ENCODE measurements around the gene LRRC47. TPM values are rescaled to one million over a fixed set of nuclear protein-coding genes. Genes with fewer than 3 reads are reported as not detected.
A peak's percentile ranks its signal among the peaks of the same experiment; 100 is the strongest.

The LRRC47 gene
- total and polyA plus RNA-seq, 8 donors = 34.2 to 66.4 (median 51.8) TPM

DNA sequence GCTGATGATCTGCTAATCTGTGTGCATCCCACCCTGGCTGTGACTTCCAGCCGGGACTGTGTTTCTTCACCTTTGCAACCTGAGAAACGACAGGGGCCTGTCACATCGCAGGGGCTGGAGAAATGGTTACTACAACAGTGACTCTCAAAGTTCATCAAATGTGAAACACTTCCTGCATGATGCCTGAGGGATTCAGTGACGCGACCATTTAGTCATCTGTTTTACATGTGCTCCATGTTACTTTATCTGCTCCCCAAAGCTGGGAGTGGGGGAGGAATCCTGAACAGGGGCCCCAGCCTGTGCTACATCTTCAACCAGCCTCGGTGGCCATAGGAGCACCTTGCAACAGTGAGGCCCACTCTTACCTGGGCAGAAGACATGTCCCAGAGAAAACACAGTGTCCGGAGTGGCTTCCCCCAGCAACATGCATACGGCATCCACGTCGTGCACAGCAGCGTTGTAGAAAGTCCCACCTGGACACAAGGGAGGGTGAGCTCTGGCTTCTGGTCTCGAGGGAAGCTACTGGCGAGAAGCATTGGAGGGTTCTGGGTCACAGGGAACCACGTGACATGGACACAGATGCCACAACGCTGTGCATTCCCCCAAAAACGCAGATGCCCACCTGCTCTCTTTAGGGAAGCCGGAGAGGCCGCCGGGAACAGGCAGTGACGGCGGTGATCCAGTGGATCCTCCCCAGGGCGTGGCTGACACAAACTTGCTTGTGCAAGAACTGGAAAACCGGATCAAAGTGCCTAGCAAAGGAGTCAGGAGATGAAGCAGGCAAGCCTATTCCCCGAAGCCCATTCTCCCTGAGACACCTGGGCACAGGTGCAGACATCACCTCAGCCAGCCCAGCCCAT is 53.6 kb downstream of the LRRC47 start:
- no peak for TF ChIP-seq CTCF (IDR thresholded peaks at IDR 0.05)
- intact Hi-C loops (cut with DNase I) = no loop called here
- H3K27me3 ChIP-seq = peaks cover 0 to 5% of the 10 kb centered on the region in 2 donors
- peaks cover 4 to 28% of the 10 kb centered on the region in 2 donors for H3K4me1 ChIP-seq
- peak in 1 of 4 donors; percentile 41 for DNase-seq
- H3K4me3 ChIP-seq = no peak overlapping the region
- no peaks in the 10 kb centered on the region for H3K9me3 ChIP-seq
- peaks cover 0 to 38% of the 10 kb centered on the region in 2 donors for H3K36me3 ChIP-seq
- no peak overlapping the region for H3K27ac ChIP-seq
- ATAC-seq = no peak

GRCh38 chr1:3741566-3742438 is 54.5 kb downstream of the LRRC47 start:
- intact Hi-C loops (cut with DNase I) = no loop called here
- no peaks in the 10 kb centered on the region for H3K9me3 ChIP-seq
- peaks cover 0 to 2% of the 10 kb centered on the region in 2 donors for H3K27me3 ChIP-seq
- peak in 1 of 4 donors; percentile 71 for DNase-seq
- ATAC-seq = no peak
- TF ChIP-seq CTCF (IDR thresholded peaks at IDR 0.05) = no peak
- no peak overlapping the region for H3K27ac ChIP-seq
- peaks cover 0 to 47% of the 10 kb centered on the region in 2 donors for H3K36me3 ChIP-seq
- no peak overlapping the region for H3K4me3 ChIP-seq
- H3K4me1 ChIP-seq = peaks cover 0 to 19% of the 10 kb centered on the region in 2 donors

DNA sequence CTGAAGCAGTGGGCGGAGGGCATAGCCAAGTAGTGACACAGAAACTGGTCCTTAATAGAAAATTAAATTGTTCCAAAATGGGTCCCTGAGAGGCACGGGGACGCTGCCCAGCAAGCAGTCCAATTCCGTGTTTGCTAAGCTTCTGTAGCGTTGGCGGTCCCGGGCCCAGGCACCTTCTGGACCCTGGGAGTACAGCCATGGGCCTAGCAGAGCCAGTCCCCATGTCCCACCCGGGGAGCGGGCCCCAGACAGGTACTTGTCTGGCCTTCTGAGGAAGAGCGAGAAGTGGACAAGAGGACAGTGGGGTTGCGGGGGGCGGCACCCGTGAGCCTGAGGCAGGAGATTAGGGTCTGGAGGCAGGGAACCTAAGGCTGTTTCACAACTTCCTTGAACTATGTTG is 55.5 kb downstream of the LRRC47 start:
- no peak for TF ChIP-seq CTCF (IDR thresholded peaks at IDR 0.05)
- Histone ChIP-seq H3K27me3 (no peaks in the 10 kb centered on the region), H3K27ac (no peak overlapping the region), H3K9me3 (no peaks in the 10 kb centered on the region), H3K36me3 (peaks cover 0 to 57% of the 10 kb centered on the region in 2 donors), H3K4me1 (peaks cover 0 to 9% of the 10 kb centered on the region in 2 donors), H3K4me3 (no peak overlapping the region)
- DNase-seq (peak in 1 of 4 donors; percentile 61), ATAC-seq (no peak)
- intact Hi-C loops (cut with DNase I) = no loop called here

GRCh38 chr1:3740042-3740441 is 56.3 kb downstream of the LRRC47 start:
- intact Hi-C loops (cut with DNase I) = no loop called here
- no peak for TF ChIP-seq CTCF (IDR thresholded peaks at IDR 0.05)
- no peaks in the 10 kb centered on the region for H3K27me3 ChIP-seq
- H3K4me3 ChIP-seq = no peak overlapping the region
- ATAC-seq = no peak
- DNase-seq = peak in 1 of 4 donors; percentile 49
- peaks cover 0 to 63% of the 10 kb centered on the region in 2 donors for H3K36me3 ChIP-seq
- H3K27ac ChIP-seq = no peak overlapping the region
- peaks cover 0 to 4% of the 10 kb centered on the region in 2 donors for H3K4me1 ChIP-seq
- no peaks in the 10 kb centered on the region for H3K9me3 ChIP-seq

DNA sequence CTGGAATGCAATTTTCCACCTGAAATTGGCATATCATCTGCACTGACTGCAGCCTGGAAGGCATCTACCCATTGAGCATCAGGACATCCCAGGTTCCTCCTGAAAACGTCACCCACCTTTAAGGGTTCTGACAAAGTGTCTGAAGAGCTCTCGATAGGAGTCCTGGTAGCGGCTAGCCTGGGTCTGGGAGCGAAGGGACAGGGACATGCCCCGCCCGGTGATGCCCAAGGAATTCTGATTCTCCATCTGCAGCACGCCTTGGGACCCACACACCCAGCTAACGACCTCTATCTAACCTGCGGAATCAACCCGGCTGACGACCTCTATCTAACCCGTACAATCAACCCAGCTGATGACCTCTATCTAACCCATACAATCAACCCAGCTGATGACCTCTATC is 57.4 kb downstream of the LRRC47 start:
- Histone ChIP-seq H3K9me3 (no peaks in the 10 kb centered on the region), H3K27me3 (no peaks in the 10 kb centered on the region), H3K4me1 (no peaks in the 10 kb centered on the region), H3K4me3 (no peak overlapping the region), H3K36me3 (peaks cover 0 to 69% of the 10 kb centered on the region in 2 donors), H3K27ac (no peak overlapping the region)
- ATAC-seq (no peak), DNase-seq (peak in 1 of 4 donors; percentile 46)
- TF ChIP-seq CTCF (IDR thresholded peaks at IDR 0.05) = no peak
- intact Hi-C loops (cut with DNase I) = no loop called here
